H1 (cell line): ENCODE measurements around the gene ZNF469. TPM values are rescaled to one million over a fixed set of nuclear protein-coding genes. Genes with fewer than 3 reads are reported as not detected.

ENCODE experiments used
- ATF2 ChIP-seq: IDR thresholded peaks from 2 replicates; pipeline ENCODE4 v1.6.1; 2012; ENCODE audit warnings: low read length, inconsistent platforms
- CHD7 ChIP-seq: fragments of 300-600 bp; sonication (generic); IDR thresholded peaks from 2 replicates; pipeline ENCODE4 v1.7.1; 2012; ENCODE audit warnings: low read length, moderate library complexity, mild to moderate bottlenecking, inconsistent platforms; ENCODE audit not compliant: insufficient replicate concordance
- CTBP2 ChIP-seq: IDR thresholded peaks from 2 replicates; pipeline ENCODE4 v1.7.0; 2011; ENCODE audit warnings: borderline replicate concordance, mild to moderate bottlenecking, moderate library complexity, mixed read lengths, low read length; ENCODE audit not compliant: insufficient read depth, insufficient read length
- JUND ChIP-seq: IDR thresholded peaks from 2 replicates; pipeline ENCODE4 v1.6.1; 2011; ENCODE audit warnings: mild to moderate bottlenecking, improper control_type of control experiment, low read length
- NANOG ChIP-seq: IDR thresholded peaks from 2 replicates; pipeline ENCODE4 v1.6.1; 2011; ENCODE audit warnings: low read length, low read depth, mild to moderate bottlenecking, inconsistent platforms; ENCODE audit not compliant: insufficient read depth, poor library complexity, severe bottlenecking
- POLR2AphosphoS5 ChIP-seq: IDR thresholded peaks from 2 replicates; pipeline ENCODE4 v1.6.1; 2011; ENCODE audit warnings: low read depth, low read length
- RFX5 ChIP-seq: IDR thresholded peaks from 2 replicates; pipeline ENCODE4 v1.6.1; 2011; ENCODE audit warnings: low read depth, low read length, improper control_type of control experiment, borderline replicate concordance
- SP2 ChIP-seq: IDR thresholded peaks from 2 replicates; pipeline ENCODE4 v1.6.1; 2012; ENCODE audit warnings: mild to moderate bottlenecking, low read length, inconsistent platforms
- TAF1 ChIP-seq: IDR thresholded peaks from 2 replicates; pipeline ENCODE4 v1.6.1; 2011; ENCODE audit warnings: mild to moderate bottlenecking, low read depth, low read length
- TEAD4 ChIP-seq: IDR thresholded peaks from 2 replicates; pipeline ENCODE4 v1.6.1; 2012; ENCODE audit warnings: low read depth, low read length, inconsistent platforms, mixed read lengths
- polyA plus RNA-seq, 7 experiments: library from polyadenylated mRNA; depleted of rRNA in 3 of 7; stranded (reverse) in 5 of 7; unstranded in 2 of 7; fragments of >200 nt in 5 of 7; fragments of 200-250 nt in 2 of 7; gene quantifications; 1 replicate in 5 of 7; 2 replicates in 1 of 7; 4 replicates in 1 of 7; pipeline versions ENCODE4 v1.2.1 to v1.2.3, GENCODE V29; 2011 to 2013; ENCODE audit warnings: missing spikeins in 2 of 7, mixed read lengths in 2 of 7
- total RNA-seq: library from RNA; stranded (reverse); fragmentation: NEBNext Ultra II Directional; extraction: Animal tissue kit (Norgen Biotek cat#: 25700); gene quantifications from 2 replicates; pipeline ENCODE4 v1.2.1, GENCODE V29; 2021

ZNF469 gene
- total and polyA plus RNA-seq, 2 of the 8 experiments (the other 6 are each of a cell fraction or from before 2014, with no cell fraction given), result 0.30 to 1.8 TPM

- TF ChIP-seq RFX5 (no peak), SP2 (no peak), TEAD4 (no peak), ATF2 (no peak), POLR2AphosphoS5 (no peak), JUND (no peak), TAF1 (no peak), NANOG (no peak), CHD7 (no peak), CTBP2 (no peak)
- TF ChIP-seq, all 59 proteins: peak for 0
Measured at GRCh38 chr16:88418869-88419268, 36.1 kb downstream of the ZNF469 start (continued).
